HFF-Myc (cell line): ENCODE data around the gene ZDHHC13.

Source experiments
- DNase-seq: peaks from one replicate; pipeline ENCODE4 v3.0.0-alpha.2; 2011; ENCODE audit warnings: low read depth; ENCODE audit errors: extremely low read depth
- H3K4me3 ChIP-seq: replicated peaks from 2 replicates; pipeline ENCODE4 v1.5.1; 2011; ENCODE audit warnings: low read depth, mild to moderate bottlenecking, control low read depth, low read length
- CTCF ChIP-seq: IDR thresholded peaks from 2 replicates; pipeline ENCODE4 v1.5.1; 2012; ENCODE audit warnings: mild to moderate bottlenecking, low read depth, low read length, control low read depth; ENCODE audit errors: missing control alignments

Gene ZDHHC13

GRCh38 chr11:19099093-19099492, 17.9 kb upstream of the ZDHHC13 start:
- H3K4me3 ChIP-seq, result no peak overlapping the region
- DNase-seq, result no peak
- no peak for TF ChIP-seq CTCF

- no peak for DNase-seq
- TF ChIP-seq CTCF, result no peak
- no peak overlapping the region for H3K4me3 ChIP-seq
These were observed 16.1 kb upstream of the ZDHHC13 start for GRCh38 chr11:19100885-19101284.

- TF ChIP-seq CTCF, result no peak
- DNase-seq, result no peak
- H3K4me3 ChIP-seq, result no peak overlapping the region
These were observed 15.0 kb upstream of the ZDHHC13 start for GRCh38 chr11:19101796-19102520.

- H3K4me3 ChIP-seq, result no peak overlapping the region
- no peak for DNase-seq
- TF ChIP-seq CTCF, result no peak
These were observed 14.5 kb upstream of the ZDHHC13 start for GRCh38 chr11:19102521-19102900.

- no peak for DNase-seq
- no peak overlapping the region for H3K4me3 ChIP-seq
- TF ChIP-seq CTCF, result no peak
These were observed 12.0 kb upstream of the ZDHHC13 start for GRCh38 chr11:19105011-19105410.

GRCh38 chr11:19107125-19107524, 9.8 kb upstream of the ZDHHC13 start:
- H3K4me3 ChIP-seq, result no peak overlapping the region
- TF ChIP-seq CTCF, result no peak

GRCh38 chr11:19110295-19110694, 6.7 kb upstream of the ZDHHC13 start:
- DNase-seq, result no peak
- no peak overlapping the region for H3K4me3 ChIP-seq
- no peak for TF ChIP-seq CTCF

More at GRCh38 chr11:19107125-19107524, 9.8 kb upstream of the ZDHHC13 start:
- DNase-seq, result no peak
